Adrenal gland (tissue), 12 donors: ENCODE data around the gene EEF1AKMT4. TPM values are rescaled to one million over a fixed set of nuclear protein-coding genes. Genes with fewer than 3 reads are reported as not detected.
"Not testable (repeated sequence)": the region's sequence is repeated elsewhere in the genome, so short reads cannot be mapped to it uniquely, and the experiment has no call there.

Experiments
- DNase-seq, 7 donors: peaks; one replicate each; pipeline ENCODE4 v3.0.0-alpha.2; 2019 to 2020
- H3K27ac ChIP-seq, 5 donors: fragments of 200-600 bp; sonication (generic) in 4 of 5; 1 replicate in 3 of 5; 2 replicates in 2 of 5; pipeline versions ENCODE4 v1.5.1 to v1.8.0; 2016 to 2020; ENCODE audit warnings: mild to moderate bottlenecking in 1 of 5
- H3K27me3 ChIP-seq: fragments of 200-600 bp; 2 replicates; pipeline ENCODE4 v1.8.0; 2021
- H3K36me3 ChIP-seq, 2 donors: fragments of 200-600 bp; replicated peaks in 1 of 2; 1 replicate in 1 of 2; 2 replicates in 1 of 2; pipeline versions ENCODE4 v1.5.1 to v1.8.0; 2018 to 2022
- H3K4me1 ChIP-seq, 2 donors: fragments of 200-600 bp; replicated peaks in 1 of 2; 1 replicate in 1 of 2; 2 replicates in 1 of 2; pipeline versions ENCODE4 v1.5.1 to v1.8.0; 2018 to 2021
- H3K4me3 ChIP-seq, 4 donors: fragments of 200-600 bp; sonication (generic) in 3 of 4; one replicate each; pipeline ENCODE4 v1.5.1; 2016 to 2018
- H3K9me3 ChIP-seq, 3 donors: fragments of 200-600 bp; sonication (generic) in 1 of 3; replicated peaks in 1 of 3; 1 replicate in 2 of 3; 2 replicates in 1 of 3; pipeline versions ENCODE4 v1.5.1 to v1.8.0; 2016 to 2021
- POLR2A ChIP-seq, 2 donors: fragments of 450-650 bp; IDR thresholded peaks; one replicate each; pipeline ENCODE4 v1.6.1; 2017; ENCODE audit warnings: antibody characterized with exemption in 2 of 2, mild to moderate bottlenecking in 2 of 2, moderate library complexity in 1 of 2
- WGBS, 4 donors: extraction: QIAGEN DNeasy Blood & Tissue Kit in 2 of 4; methylation state at CpG; one replicate each; pipeline versions ENCODE4 v1.1.5 to v1.1.7; 2013 to 2017; 5-methylcytosine and 5-hydroxymethylcytosine counted together
- intact Hi-C, 2 donors: fragments of 100-400 bp; cut with DNase I; formaldehyde crosslinking; loops; one replicate each; pipeline versions ENCODE4 v1.14.1 to v1.15.0; 2022 to 2023
- polyA plus RNA-seq, 3 donors: library from polyadenylated mRNA; stranded (reverse); fragments of 200-250 nt in 2 of 3; fragments of 350-450 nt in 1 of 3; fragmentation: Illumina TruSeq in 1 of 3; extraction: RNeasy Lipid Tissue Mini Kit (QIAGEN cat#74804) in 1 of 3; gene quantifications; one replicate each; pipeline ENCODE4 v1.2.3, GENCODE V29; 2013 to 2014
- total RNA-seq, 9 donors: library from RNA; depleted of rRNA in 4 of 9; stranded (reverse); fragments of >200 nt in 4 of 9; fragments of 120-200 nt in 1 of 9; fragmentation: NEBNext Ultra II Directional in 1 of 9; extraction: Animal tissue kit (Norgen Biotek cat#: 25700) in 1 of 9; gene quantifications; one replicate each; pipeline versions ENCODE4 v1.1.0 to v1.2.4, GENCODE V29; 2013 to 2023
- TF ChIP-seq, protein P1 (sequence below), 6 experiments: fragments of 450-650 bp in 4 of 6; fragments of 200-600 bp in 2 of 6; sonication (generic) in 1 of 6; IDR thresholded peaks; 1 replicate in 5 of 6; 2 replicates in 1 of 6; pipeline versions ENCODE4 v1.5.1 to v1.8.0; 2016 to 2021; ENCODE audit warnings: antibody characterized with exemption in 6 of 6, mild to moderate bottlenecking in 2 of 6, moderate library complexity in 1 of 6
- donor health status: healthy with polysubstance abuse.
- donor health status: Bipolar disorder and iron deficiency.
- donor health status: DM: yes; HTN: yes; CAD: no.
- donor health status: DM: no; HTN: no; CAD: no.
- donor health status: DM: no; HTN: no; CAD: no.
- donor health status: DM: yes; HTN: yes; CAD: no.

EEF1AKMT4 gene
- total and polyA plus RNA-seq, 12 donors = 1.8 to 8.3 (median 4.1) TPM

DNA sequence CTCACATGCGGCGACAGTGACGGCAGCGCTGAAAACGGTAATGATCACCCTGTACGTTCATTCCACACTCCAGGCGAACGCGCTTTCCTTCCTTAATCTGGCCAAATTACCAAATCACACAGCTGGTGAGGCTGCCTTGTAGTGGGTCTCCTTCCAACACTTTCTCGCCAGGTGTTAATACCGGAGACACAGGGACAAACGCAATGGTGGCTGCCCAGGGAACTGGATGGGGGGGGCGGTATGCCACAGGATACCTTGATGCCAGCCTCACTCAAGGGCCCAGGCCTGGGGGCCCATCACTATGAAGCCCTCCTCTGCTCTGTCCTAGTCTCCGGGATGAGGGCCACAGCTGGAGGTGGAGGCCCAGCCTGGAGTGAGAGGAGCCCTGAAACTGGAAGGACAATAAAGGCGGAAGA, 13.3 kb downstream of the EEF1AKMT4 start:
- Histone ChIP-seq H3K4me3 (no peak overlapping the region), H3K9me3 (no peaks in the 10 kb centered on the region), H3K27ac (peak overlapping the region in 2 of 5 donors; percentile 53 to 83), H3K36me3 (no peaks in the 10 kb centered on the region), H3K4me1 (peaks cover 25 to 27% of the 10 kb centered on the region in 2 donors), H3K27me3 (no peaks in the 10 kb centered on the region)
- TF ChIP-seq POLR2A (IDR thresholded peaks at IDR 0.05) = no peak
- TF ChIP-seq, protein P1, sequence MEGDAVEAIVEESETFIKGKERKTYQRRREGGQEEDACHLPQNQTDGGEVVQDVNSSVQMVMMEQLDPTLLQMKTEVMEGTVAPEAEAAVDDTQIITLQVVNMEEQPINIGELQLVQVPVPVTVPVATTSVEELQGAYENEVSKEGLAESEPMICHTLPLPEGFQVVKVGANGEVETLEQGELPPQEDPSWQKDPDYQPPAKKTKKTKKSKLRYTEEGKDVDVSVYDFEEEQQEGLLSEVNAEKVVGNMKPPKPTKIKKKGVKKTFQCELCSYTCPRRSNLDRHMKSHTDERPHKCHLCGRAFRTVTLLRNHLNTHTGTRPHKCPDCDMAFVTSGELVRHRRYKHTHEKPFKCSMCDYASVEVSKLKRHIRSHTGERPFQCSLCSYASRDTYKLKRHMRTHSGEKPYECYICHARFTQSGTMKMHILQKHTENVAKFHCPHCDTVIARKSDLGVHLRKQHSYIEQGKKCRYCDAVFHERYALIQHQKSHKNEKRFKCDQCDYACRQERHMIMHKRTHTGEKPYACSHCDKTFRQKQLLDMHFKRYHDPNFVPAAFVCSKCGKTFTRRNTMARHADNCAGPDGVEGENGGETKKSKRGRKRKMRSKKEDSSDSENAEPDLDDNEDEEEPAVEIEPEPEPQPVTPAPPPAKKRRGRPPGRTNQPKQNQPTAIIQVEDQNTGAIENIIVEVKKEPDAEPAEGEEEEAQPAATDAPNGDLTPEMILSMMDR (IDR thresholded peaks at IDR 0.05) = no peak
- intact Hi-C loops = no loop called here
- WGBS, 4 donors = 15 to 43% (median 17%) methylated on average over 4 to 15 of the region's 15 CpGs
- no peak for DNase-seq

DNA sequence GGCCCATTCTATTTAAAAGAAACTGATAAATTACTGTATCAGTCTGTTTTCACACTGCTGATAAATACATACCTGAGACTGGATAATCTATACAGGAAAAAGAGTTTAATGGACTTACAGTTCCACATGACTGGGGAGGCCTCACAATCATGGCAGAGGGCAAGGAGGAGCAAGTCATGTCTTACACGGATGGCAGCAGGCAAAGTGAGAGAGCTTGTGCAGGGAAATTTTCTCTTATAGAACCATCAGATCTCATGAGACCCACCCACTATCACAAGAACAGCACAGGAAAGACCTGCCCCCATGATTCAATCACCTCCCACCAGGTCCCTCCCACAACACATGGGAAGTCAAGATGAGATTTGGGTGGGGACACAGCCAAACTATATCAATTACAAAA, 17.8 kb downstream of the EEF1AKMT4 start:
- H3K4me1 ChIP-seq, intact Hi-C loops, H3K27me3 ChIP-seq, DNase-seq, H3K4me3 ChIP-seq, H3K9me3 ChIP-seq, H3K36me3 ChIP-seq, H3K27ac ChIP-seq: not testable (repeated sequence)
- 92 to 95% (median 92%) methylated on average over 1 of the region's 1 CpG for WGBS, 4 donors

DNA sequence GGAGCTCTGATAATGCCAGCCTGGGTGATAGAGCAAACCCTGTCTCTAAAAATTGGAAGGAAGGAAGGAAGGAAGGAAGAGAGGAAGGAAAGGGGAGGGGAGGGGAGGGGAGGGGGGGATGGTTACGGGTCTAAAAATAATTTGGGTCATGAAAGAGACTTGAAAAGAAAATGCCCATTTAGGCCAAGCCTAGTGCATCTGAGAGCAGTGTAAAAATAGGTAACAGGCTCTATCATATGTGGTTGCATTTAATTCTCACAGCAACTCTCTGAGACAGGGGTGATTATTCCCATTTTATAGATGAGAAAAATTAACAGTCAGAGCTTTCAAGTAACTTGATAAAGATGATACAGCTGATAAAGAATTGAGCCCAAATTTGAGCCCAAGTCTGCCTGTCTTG, 22.8 kb downstream of the EEF1AKMT4 start:
- no peak for TF ChIP-seq POLR2A (IDR thresholded peaks at IDR 0.05)
- TF ChIP-seq, protein P1 (IDR thresholded peaks at IDR 0.05) = no peak
- no peak for DNase-seq
- Histone ChIP-seq H3K4me1 (no peaks in the 10 kb centered on the region), H3K9me3 (no peaks in the 10 kb centered on the region), H3K27me3 (peaks cover 6% of the 10 kb centered on the region), H3K4me3 (no peak overlapping the region), H3K27ac (no peak overlapping the region), H3K36me3 (no peaks in the 10 kb centered on the region)
- WGBS, 4 donors = 40 to 64% (median 50%) methylated on average over 1 of the region's 1 CpG
- intact Hi-C loops = no loop called here

DNA sequence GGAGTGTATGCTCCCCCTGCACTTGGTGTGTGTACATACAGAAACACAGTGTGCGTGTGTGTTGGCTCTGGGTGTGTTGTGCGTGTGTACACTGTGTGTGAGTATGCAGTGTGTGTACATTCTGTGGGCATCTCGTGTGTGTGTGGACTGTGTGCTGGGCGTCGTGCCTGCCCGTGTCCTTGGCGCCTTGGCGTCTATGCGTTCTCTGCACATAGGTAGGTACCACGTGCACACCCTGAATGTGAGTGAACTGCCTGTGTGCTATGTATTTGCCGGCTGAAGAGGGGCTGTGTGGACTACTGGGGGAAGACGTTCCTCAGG, 25.9 kb downstream of the EEF1AKMT4 start:
- 71 to 74% (median 73%) methylated on average over 8 to 12 of the region's 12 CpGs for WGBS, 4 donors
- H3K36me3 ChIP-seq = no peaks in the 10 kb centered on the region
- no peak for DNase-seq
- TF ChIP-seq, protein P1 (IDR thresholded peaks at IDR 0.05) = no peak
- no peak for TF ChIP-seq POLR2A (IDR thresholded peaks at IDR 0.05)
- intact Hi-C loops = no loop called here
- H3K4me3 ChIP-seq = no peak overlapping the region
- H3K27me3 ChIP-seq = peaks cover 6% of the 10 kb centered on the region
- peak overlapping the region in 1 of 5 donors; percentile 73 for H3K27ac ChIP-seq
- H3K4me1 ChIP-seq = no peaks in the 10 kb centered on the region
- H3K9me3 ChIP-seq = no peaks in the 10 kb centered on the region
